GM12875 (cell line): ENCODE measurements around the gene PHRF1.
A peak's percentile ranks its signal among the peaks of the same experiment; 100 is the strongest.

Source experiments
- H3K4me3 ChIP-seq: one replicate; pipeline ENCODE4 v1.5.1; 2011; ENCODE audit warnings: low read depth, low read length, control low read depth
- CTCF ChIP-seq: IDR thresholded peaks from 2 replicates; pipeline ENCODE4 v1.5.1; 2011; ENCODE audit warnings: low read depth, mild to moderate bottlenecking, control low read depth, inconsistent platforms, low read length, moderate library complexity, borderline replicate concordance; ENCODE audit not compliant: insufficient read depth

PHRF1 gene

GRCh38 chr11:531919-532526, 44.2 kb upstream of the PHRF1 start:
- no peak for TF ChIP-seq CTCF
- no peak overlapping the region for H3K4me3 ChIP-seq

GRCh38 chr11:532527-532985, 43.7 kb upstream of the PHRF1 start:
- H3K4me3 ChIP-seq = no peak overlapping the region
- TF ChIP-seq CTCF = no peak

GRCh38 chr11:532986-533585, 43.2 kb upstream of the PHRF1 start:
- no peak for TF ChIP-seq CTCF
- H3K4me3 ChIP-seq = no peak overlapping the region

- no peak for TF ChIP-seq CTCF
- peak overlapping the region; percentile 83 for H3K4me3 ChIP-seq
These were observed 42.5 kb upstream of the PHRF1 start for GRCh38 chr11:533586-534395.

GRCh38 chr11:534396-535209, 41.7 kb upstream of the PHRF1 start:
- no peak for TF ChIP-seq CTCF
- H3K4me3 ChIP-seq = peak overlapping the region; percentile 83

- TF ChIP-seq CTCF = no peak
- H3K4me3 ChIP-seq = peak overlapping the region; percentile 83
These were observed 41.1 kb upstream of the PHRF1 start for GRCh38 chr11:535210-535518.
